HepG2 (cell line): Measurements from ENCODE around the gene TMEM95. TPM values are rescaled to one million over a fixed set of nuclear protein-coding genes. Genes with fewer than 3 reads are reported as not detected.

Experiments used
- FOXK1 ChIP-seq: sonication (generic); formaldehyde crosslinking; IDR thresholded peaks from 2 replicates; pipeline ENCODE4 v1.4.0; 2020; ENCODE audit warnings: low read depth, missing genetic modification reagents, borderline replicate concordance
- HOXA7 ChIP-seq: sonication (generic); formaldehyde crosslinking; IDR thresholded peaks from 2 replicates; pipeline ENCODE4 v1.8.1; 2022; ENCODE audit warnings: mild to moderate bottlenecking, missing genetic modification reagents, moderate library complexity
- MXD4 ChIP-seq: IDR thresholded peaks from 2 replicates; pipeline ENCODE4 v1.6.1; 2016; ENCODE audit warnings: mild to moderate bottlenecking, missing biosample characterization, missing genetic modification reagents
- NFYC ChIP-seq: IDR thresholded peaks from 2 replicates; pipeline ENCODE4 v1.6.1; 2016; ENCODE audit warnings: missing genetic modification reagents, missing compliant biosample characterization
- WIZ ChIP-seq: sonication (generic); formaldehyde crosslinking; IDR thresholded peaks from 2 replicates; pipeline ENCODE4 v1.5.1; 2020; ENCODE audit warnings: mild to moderate bottlenecking, missing genetic modification reagents
- ZNF644 ChIP-seq: IDR thresholded peaks from 2 replicates; pipeline ENCODE4 v1.6.1; 2016; ENCODE audit warnings: low read depth
- ZNF687 ChIP-seq: sonication (generic); formaldehyde crosslinking; IDR thresholded peaks from 2 replicates; pipeline ENCODE4 v1.5.1; 2020; ENCODE audit warnings: mild to moderate bottlenecking, missing genetic modification reagents, moderate library complexity
- ZNF788 ChIP-seq: sonication (generic); formaldehyde crosslinking; IDR thresholded peaks from 2 replicates; pipeline ENCODE4 v1.5.0; 2020; ENCODE audit warnings: mild to moderate bottlenecking, missing genetic modification reagents, borderline replicate concordance
- polyA plus RNA-seq, 8 experiments: library from polyadenylated mRNA; depleted of rRNA in 3 of 8; stranded (reverse) in 7 of 8; unstranded in 1 of 8; fragments of >200 nt; fragmentation: Illumina TruSeq in 4 of 8; extraction: Trizol in 4 of 8; gene quantifications; 2 replicates each; pipeline versions ENCODE4 v1.2.1 to v1.2.3, GENCODE V29; 2011 to 2016; ENCODE audit warnings: low read depth in 4 of 8, missing spikeins in 1 of 8, mixed read lengths in 1 of 8; ENCODE audit not compliant: insufficient read depth in 1 of 8
- total RNA-seq, 5 experiments: library from RNA; depleted of rRNA; stranded (reverse); fragments of >200 nt; fragmentation: Illumina TruSeq; extraction: Trizol; gene quantifications; 2 replicates each; pipeline ENCODE4 v1.2.3, GENCODE V29; 2016; ENCODE audit warnings: low read depth in 1 of 5
- TF ChIP-seq, protein P1 (sequence below): sonication (generic); formaldehyde crosslinking; conservative IDR thresholded peaks from 2 replicates; pipeline ENCODE4 v1.8.0; 2022; ENCODE audit warnings: low read depth, missing genetic modification reagents
- TF ChIP-seq, protein P2 (sequence below): sonication (generic); formaldehyde crosslinking; IDR thresholded peaks from 2 replicates; pipeline ENCODE4 v1.8.1; 2023; ENCODE audit warnings: mild to moderate bottlenecking, moderate library complexity, missing genetic modification reagents
- TF ChIP-seq, protein P3 (sequence below): sonication (generic); formaldehyde crosslinking; IDR thresholded peaks from 2 replicates; pipeline ENCODE4 v1.4.0; 2020; ENCODE audit warnings: mild to moderate bottlenecking, missing genetic modification reagents

TMEM95 gene
- total and polyA plus RNA-seq, 2 of the 13 experiments (the other 11 are each of a cell fraction or from before 2014, with no cell fraction given): not detected

- TF ChIP-seq HOXA7 (CRISPR knock-in tag): no peak
- TF ChIP-seq, protein P1, sequence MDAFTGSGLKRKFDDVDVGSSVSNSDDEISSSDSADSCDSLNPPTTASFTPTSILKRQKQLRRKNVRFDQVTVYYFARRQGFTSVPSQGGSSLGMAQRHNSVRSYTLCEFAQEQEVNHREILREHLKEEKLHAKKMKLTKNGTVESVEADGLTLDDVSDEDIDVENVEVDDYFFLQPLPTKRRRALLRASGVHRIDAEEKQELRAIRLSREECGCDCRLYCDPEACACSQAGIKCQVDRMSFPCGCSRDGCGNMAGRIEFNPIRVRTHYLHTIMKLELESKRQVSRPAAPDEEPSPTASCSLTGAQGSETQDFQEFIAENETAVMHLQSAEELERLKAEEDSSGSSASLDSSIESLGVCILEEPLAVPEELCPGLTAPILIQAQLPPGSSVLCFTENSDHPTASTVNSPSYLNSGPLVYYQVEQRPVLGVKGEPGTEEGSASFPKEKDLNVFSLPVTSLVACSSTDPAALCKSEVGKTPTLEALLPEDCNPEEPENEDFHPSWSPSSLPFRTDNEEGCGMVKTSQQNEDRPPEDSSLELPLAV (CRISPR knock-in tag): no peak
- TF ChIP-seq NFYC: peak; percentile 57; the same call in 1 of the 2 replicates
- TF ChIP-seq ZNF644: no peak
- TF ChIP-seq ZNF788 (CRISPR knock-in tag): peak; percentile 87; the same call in 1 of the 2 replicates
- peak; percentile 90 for TF ChIP-seq MXD4 (CRISPR knock-in tag)
- peak; percentile 84; the same call in 1 of the 2 replicates for TF ChIP-seq FOXK1 (CRISPR knock-in tag)
- TF ChIP-seq WIZ (CRISPR knock-in tag): no peak; the same call in 1 of the 2 replicates
- TF ChIP-seq, protein P2, sequence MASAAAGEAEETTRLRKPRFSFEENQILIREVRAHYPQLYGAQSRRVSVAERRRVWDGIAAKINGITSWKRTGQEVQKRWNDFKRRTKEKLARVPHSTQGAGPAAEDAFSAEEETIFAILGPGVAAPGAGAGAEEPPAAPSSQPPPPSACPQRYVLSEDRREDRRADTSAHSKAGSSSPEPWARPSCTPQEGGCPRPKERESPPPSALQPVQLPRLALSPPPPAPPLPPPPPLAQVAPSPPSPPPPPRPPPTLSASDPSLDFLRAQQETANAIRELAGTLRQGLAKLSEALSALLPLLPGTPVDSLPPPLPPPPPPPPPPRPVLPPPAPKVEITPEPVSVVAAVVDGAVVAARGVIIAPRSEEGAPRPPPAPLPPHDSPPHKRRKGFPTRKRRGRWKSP (CRISPR knock-in tag): peak; percentile 33; the same call in 1 of the 2 replicates
- TF ChIP-seq ZNF687 (CRISPR knock-in tag): peak; percentile 93
- TF ChIP-seq, protein P3, sequence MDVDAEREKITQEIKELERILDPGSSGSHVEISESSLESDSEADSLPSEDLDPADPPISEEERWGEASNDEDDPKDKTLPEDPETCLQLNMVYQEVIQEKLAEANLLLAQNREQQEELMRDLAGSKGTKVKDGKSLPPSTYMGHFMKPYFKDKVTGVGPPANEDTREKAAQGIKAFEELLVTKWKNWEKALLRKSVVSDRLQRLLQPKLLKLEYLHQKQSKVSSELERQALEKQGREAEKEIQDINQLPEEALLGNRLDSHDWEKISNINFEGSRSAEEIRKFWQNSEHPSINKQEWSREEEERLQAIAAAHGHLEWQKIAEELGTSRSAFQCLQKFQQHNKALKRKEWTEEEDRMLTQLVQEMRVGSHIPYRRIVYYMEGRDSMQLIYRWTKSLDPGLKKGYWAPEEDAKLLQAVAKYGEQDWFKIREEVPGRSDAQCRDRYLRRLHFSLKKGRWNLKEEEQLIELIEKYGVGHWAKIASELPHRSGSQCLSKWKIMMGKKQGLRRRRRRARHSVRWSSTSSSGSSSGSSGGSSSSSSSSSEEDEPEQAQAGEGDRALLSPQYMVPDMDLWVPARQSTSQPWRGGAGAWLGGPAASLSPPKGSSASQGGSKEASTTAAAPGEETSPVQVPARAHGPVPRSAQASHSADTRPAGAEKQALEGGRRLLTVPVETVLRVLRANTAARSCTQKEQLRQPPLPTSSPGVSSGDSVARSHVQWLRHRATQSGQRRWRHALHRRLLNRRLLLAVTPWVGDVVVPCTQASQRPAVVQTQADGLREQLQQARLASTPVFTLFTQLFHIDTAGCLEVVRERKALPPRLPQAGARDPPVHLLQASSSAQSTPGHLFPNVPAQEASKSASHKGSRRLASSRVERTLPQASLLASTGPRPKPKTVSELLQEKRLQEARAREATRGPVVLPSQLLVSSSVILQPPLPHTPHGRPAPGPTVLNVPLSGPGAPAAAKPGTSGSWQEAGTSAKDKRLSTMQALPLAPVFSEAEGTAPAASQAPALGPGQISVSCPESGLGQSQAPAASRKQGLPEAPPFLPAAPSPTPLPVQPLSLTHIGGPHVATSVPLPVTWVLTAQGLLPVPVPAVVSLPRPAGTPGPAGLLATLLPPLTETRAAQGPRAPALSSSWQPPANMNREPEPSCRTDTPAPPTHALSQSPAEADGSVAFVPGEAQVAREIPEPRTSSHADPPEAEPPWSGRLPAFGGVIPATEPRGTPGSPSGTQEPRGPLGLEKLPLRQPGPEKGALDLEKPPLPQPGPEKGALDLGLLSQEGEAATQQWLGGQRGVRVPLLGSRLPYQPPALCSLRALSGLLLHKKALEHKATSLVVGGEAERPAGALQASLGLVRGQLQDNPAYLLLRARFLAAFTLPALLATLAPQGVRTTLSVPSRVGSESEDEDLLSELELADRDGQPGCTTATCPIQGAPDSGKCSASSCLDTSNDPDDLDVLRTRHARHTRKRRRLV (CRISPR knock-in tag): 0 out of 2 replicates have a peak, but pooled peaks have one; percentile 29
Observed at GRCh38 chr17:7314719-7315569, 40.0 kb upstream of the TMEM95 start, which contains the start of gene GPS2 (continued).
